NCI-H748 (cell line): ENCODE measurements around the gene ENDOV.

Experiments
- DNase-seq: peaks from one replicate; lab custom pipeline; 2025; ENCODE audit not compliant: unreplicated experiment; lab: John Stamatoyannopoulos, UW

Gene ENDOV

DNA sequence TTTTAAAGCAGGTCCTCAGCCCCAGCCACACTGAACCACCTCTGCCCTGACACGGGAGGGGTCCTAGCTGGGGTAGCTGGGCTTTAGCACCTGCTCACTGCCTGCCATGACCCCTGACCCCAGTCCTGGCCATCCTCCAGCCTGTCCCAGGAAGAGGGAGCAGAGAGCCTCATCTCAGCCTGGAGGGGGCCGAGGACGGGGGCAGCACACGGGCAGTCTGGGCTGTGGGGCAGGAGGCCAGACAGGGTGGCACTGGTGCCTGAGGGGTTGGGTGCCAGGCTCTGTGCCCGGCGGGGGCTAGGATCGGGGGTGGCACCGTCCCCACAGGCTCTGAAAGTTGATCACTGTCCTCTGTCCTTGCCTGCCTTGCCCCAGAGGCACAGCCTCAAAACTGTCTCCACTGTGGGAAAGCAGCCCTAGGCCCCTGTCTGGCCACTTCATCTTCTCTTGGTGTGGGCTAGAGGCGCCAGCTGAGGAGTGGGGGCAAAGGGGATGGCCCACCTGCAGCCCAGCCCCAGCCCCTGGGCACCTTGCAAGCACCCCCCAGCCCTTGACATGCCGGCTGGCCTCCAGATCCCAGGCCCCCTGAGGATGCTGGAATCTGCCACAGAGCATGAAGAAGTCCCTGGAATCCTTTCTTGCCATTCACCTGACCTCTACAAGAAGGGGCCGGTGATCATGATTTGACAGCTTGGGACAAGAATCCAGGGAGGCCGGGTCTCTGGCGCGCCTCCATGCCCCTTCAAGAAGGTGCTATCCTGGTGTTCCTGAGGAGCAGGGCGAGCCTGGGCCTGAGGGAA, 15.7 kb downstream of the ENDOV start:
- DNase-seq, result no peak

DNA sequence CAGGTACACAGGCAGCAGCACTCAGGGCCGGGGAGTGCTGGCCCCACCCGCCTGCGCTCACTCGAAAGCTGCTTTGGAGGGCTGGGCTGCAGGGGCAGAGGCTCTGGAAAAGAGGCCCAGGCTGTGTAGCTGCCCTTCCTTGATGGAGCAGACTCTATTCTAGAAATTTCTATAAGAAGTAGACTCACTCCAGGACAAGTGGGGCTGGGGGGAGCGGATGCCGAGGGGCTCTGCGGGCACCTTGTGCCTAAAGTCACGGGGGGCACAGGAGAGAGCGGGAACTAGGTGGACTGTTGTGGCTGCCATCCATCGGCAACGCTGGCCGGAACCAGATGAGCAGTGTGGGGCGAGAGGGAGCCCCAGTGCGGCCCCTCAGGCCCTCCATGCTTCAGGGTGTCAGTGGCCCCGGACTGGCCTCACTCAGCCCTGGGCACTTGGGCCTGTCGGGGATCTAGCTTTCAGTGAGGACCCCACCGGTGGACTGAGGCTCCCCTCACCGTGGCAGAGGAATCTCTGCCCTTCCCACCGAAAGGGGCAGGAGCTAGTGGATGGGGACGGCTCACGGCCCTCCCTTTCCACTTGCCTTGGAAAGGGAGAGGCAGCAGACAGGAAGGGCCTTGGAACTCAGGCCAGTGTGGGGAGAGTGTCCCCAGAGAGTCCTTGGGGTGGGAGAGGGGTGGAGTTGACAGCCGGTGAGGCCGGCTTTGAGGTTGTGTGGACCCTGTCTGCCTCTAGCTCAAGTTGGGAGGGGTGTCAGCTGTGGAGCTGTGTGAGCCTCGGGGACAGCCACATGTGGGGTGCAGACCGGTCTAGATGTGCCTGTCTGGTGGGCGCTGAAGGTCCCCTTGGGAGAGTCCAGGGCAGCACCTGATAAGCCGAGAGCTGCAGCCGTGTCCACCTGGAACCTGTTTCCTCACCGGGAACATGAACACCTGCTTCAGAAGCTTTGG, 16.6 kb downstream of the ENDOV start:
- DNase-seq, result no peak

GRCh38 chr17:80432350-80432955, 17.5 kb downstream of the ENDOV start:
- no peak for DNase-seq

DNA sequence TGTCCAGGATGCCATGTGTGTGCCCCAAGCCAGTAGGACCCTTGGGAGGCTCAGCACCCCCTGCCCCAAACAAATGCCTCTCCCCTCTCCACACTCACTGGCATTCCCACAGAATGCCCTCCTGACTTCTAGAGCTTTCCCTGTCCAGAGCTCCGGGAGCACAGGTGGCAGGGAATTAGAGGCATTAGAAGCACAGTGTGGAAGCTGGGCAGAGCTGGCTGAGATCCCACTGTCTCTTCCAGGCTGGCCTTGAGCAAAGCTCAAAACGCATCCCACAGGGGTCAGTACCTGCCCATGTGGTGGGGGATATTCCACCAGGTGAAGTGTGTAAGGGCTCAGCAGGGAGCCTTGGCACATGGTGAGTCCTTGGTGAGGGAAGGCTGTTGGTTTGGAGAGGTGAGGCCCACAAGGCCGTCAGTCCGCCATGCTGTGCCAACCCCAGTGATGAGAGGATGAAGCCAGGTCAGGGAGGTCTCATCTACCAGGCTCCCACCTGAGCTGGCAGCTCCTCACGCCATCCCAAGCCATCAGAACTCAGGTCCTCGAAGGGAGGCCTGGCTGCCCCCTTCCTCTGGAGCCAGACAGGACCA, 18.1 kb downstream of the ENDOV start:
- DNase-seq, result no peak

GRCh38 chr17:80433916-80434666, 19.1 kb downstream of the ENDOV start:
- no peak for DNase-seq

DNA sequence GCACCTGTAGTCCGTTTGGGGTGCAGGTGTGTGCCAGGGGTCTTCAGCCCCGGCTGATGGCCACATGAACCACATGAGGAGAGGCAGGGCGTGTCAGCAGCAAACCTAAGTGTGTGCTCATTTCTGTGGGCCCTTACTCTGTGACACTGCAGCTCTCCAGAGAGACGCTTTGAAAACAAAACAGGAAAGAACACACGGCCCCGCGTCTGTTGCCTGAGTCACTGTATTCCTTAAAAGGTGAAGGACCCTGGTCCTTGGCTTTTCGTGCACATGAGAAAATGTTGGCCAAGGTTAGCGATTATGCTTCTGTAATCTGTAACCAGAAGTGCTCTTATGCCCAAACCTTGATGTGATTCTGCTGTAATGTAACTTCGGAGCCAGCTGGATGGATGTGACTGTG, 22.6 kb downstream of the ENDOV start:
- no peak for DNase-seq

GRCh38 chr17:80438806-80439205, 23.8 kb downstream of the ENDOV start:
- no peak for DNase-seq

- DNase-seq, result no peak
Measured at GRCh38 chr17:80439499-80439898, 24.5 kb downstream of the ENDOV start.

- no peak for DNase-seq
Measured at GRCh38 chr17:80441133-80441578, 26.2 kb downstream of the ENDOV start.

GRCh38 chr17:80441598-80442322, 26.8 kb downstream of the ENDOV start:
- DNase-seq, result no peak

DNA sequence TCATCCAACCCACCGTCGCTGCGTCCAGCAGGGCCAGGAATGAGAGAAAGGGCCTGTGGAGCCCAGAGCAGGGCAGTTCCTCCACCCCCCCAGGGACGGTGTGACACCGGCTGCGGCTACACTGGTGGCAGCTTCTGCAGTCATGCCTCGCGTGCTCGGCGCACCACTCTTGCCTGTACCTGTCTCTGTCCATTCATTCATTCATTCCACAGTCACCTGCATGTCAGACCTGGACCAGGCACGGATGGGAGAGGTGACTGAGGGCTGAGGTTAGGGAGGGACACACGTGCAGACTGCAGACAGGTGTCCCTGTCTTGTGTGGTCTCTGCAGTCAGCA, 27.3 kb downstream of the ENDOV start:
- no peak for DNase-seq

DNA sequence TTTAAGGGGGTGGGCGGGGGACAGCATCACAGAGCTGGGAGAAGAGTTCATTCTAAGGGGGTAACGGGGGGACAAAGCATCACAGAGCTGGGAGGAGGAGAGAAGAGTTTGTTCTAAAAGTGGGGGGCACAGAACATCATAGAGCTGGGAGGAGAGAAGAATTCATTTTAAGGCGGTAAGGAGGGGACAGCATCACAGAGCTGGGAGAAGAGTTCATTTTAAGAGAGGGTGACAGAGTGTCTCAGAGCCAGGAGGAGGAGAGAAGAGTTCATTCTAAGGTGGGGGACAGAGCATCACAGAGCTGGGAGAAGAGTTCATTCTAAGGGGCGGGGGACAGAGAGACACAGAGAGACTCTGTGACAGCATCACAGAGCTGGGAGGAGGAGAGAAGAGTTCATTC, 27.8 kb downstream of the ENDOV start:
- no peak for DNase-seq

- DNase-seq, result no peak
Measured at GRCh38 chr17:80443498-80443897, 28.5 kb downstream of the ENDOV start.

- DNase-seq, result peak; percentile 15
Measured at GRCh38 chr17:80443916-80444643, 29.1 kb downstream of the ENDOV start.

DNA sequence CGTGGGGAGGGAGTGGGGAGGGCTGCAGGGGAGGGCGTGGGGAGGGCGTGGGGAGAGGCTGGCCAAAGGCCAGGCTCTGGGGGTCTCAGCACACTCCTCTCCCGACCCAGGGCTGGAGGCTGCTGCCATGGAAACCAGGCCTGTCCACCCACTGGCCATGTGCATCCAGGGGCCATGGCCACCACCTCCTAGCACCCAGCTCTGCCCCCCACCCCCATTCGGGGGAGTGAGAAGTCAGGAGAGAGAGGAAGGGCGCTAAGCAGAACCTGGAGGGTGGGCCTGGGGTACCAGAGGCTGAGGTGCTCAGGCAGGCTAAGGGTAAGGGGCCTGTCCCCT, 29.6 kb downstream of the ENDOV start:
- DNase-seq, result no peak

DNA sequence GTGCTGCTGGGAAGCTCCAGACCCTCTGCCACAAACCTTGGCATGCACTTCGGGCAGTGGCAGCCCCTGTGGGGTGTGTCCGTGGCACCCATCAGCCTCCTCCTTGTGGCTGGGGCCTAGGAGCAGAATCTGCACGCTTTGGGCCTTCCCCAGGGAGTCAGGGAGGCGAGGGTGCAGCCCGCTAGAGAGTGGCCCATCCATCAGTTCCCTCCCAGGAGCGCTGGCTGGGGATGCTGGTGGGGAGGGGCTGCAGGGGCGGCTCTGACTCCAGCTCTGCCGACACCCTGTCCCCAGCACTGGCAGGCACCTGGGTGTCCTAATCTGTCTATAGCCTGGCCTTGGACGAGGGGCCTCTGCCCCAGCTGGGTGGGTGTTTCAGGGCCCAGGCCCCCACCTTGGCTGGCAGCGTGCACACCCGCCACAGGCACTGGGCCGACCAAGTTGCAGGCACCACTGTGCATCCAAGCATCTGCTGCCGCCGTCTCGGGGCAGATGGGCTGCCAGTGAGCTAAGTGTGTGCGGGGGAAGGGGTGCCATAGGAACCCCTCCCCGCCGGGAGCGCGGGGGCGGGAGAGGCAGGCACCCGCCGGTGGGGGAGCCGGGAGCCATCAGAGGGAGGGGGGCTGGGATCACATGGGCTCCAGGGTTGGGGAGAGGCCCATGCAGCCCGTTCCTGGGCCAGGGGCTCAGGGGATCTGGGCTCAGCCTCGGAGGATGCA, 30.2 kb downstream of the ENDOV start:
- no peak for DNase-seq

- no peak for DNase-seq
Measured at GRCh38 chr17:80445726-80446110, 30.8 kb downstream of the ENDOV start.

- no peak for DNase-seq
Measured at GRCh38 chr17:80446645-80447405, 31.9 kb downstream of the ENDOV start.
